ENCODE results near the gene PHPT1. TPM values are rescaled to one million over a fixed set of nuclear protein-coding genes. Genes with fewer than 3 reads are reported as not detected.

The PHPT1 gene
- total RNA-seq, 2 donors from 2014 or later: 137 to 176 TPM

DNA sequence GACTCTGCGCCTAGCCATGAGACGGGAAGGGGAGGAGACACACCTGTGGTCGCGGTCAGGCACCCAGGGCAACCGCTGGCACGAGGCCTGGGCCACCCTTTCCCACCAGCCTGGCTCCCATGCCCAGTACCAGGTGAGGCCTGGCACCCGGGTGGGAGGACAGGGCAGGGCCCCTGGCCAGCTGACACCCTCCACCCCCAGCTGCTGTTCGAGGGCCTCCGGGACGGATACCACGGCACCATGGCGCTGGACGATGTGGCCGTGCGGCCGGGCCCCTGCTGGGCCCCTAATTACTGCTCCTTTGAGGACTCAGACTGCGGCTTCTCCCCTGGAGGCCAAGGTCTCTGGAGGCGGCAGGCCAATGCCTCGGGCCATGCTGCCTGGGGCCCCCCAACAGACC lies 8.0 kb downstream of the PHPT1 start:
- DNase-seq: peak; percentile 22
- intact Hi-C loops (cut with DNase I): no loop called here
- Histone ChIP-seq H3K9me3 (no peaks in the 10 kb centered on the region), H3K4me1 (peaks cover 34% of the 10 kb centered on the region), H3K27ac (peak overlapping the region; percentile 97), H3K9ac (ENCODE audit: low read depth in 2 of 2, low read length in 2 of 2) (peak overlapping the region in 1 of 2 donors; percentile 88), H3K4me3 (no peak overlapping the region), H3K27me3 (no peaks in the 10 kb centered on the region), H3K36me3 (peaks cover 2% of the 10 kb centered on the region)
- TF ChIP-seq, protein P1, sequence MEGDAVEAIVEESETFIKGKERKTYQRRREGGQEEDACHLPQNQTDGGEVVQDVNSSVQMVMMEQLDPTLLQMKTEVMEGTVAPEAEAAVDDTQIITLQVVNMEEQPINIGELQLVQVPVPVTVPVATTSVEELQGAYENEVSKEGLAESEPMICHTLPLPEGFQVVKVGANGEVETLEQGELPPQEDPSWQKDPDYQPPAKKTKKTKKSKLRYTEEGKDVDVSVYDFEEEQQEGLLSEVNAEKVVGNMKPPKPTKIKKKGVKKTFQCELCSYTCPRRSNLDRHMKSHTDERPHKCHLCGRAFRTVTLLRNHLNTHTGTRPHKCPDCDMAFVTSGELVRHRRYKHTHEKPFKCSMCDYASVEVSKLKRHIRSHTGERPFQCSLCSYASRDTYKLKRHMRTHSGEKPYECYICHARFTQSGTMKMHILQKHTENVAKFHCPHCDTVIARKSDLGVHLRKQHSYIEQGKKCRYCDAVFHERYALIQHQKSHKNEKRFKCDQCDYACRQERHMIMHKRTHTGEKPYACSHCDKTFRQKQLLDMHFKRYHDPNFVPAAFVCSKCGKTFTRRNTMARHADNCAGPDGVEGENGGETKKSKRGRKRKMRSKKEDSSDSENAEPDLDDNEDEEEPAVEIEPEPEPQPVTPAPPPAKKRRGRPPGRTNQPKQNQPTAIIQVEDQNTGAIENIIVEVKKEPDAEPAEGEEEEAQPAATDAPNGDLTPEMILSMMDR (IDR thresholded peaks at IDR 0.05): no peak

DNA sequence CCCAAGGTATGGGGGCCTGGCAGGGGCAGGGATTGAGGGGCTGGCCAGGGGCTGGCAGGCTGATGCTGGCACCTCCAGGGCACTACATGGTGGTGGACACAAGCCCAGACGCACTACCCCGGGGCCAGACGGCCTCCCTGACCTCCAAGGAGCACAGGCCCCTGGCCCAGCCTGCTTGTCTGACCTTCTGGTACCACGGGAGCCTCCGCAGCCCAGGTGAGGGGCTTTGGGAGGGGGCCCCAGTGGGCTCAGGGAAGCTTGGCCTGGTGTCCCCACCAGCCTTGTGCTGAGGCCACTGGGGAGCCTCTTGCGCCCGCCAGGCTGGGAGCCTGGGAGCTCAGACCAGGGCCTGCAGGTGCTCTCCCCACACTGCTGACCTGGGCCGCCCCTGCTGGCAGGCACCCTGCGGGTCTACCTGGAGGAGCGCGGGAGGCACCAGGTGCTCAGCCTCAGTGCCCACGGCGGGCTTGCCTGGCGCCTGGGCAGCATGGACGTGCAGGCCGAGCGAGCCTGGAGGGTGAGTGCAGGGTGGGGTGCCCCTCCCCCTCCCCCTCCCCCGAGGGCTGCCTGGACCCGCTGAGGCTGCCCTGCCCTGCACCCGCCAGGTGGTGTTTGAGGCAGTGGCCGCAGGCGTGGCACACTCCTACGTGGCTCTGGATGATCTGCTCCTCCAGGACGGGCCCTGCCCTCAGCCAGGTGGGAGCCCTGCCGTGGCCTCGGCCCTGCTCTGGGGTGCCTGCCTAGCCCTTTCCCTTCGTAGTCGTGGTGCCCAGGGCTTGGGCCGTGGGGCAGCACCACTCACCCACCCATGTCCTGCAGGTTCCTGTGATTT lies 8.6 kb downstream of the PHPT1 start:
- peak; percentile 86 for DNase-seq
- TF ChIP-seq, protein P1 (IDR thresholded peaks at IDR 0.05): no peak
- Histone ChIP-seq H3K9me3 (no peaks in the 10 kb centered on the region), H3K9ac (ENCODE audit: low read depth in 2 of 2, low read length in 2 of 2) (peak overlapping the region; percentile 73 to 88), H3K36me3 (peaks cover 5% of the 10 kb centered on the region), H3K27ac (peak overlapping the region; percentile 97), H3K4me3 (no peak overlapping the region), H3K4me1 (peaks cover 34% of the 10 kb centered on the region), H3K27me3 (no peaks in the 10 kb centered on the region)
- intact Hi-C loops (cut with DNase I): no loop called here

DNA sequence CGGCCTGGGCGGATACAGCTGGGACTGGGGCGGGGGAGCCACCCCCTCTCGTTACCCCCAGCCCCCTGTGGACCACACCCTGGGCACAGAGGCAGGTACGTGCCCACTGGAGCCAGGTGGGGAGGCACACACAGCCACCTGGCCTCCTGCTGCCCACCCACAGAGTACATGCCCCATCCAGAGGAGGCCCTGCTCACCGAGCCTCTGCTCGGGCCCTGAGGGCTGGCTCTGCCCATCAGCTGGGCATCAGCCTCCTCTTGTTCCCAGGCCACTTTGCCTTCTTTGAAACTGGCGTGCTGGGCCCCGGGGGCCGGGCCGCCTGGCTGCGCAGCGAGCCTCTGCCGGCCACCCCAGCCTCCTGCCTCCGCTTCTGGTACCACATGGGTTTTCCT lies 9.2 kb downstream of the PHPT1 start:
- no peaks in the 10 kb centered on the region for H3K27me3 ChIP-seq
- no peaks in the 10 kb centered on the region for H3K9me3 ChIP-seq
- TF ChIP-seq, protein P1 (IDR thresholded peaks at IDR 0.05): no peak
- intact Hi-C loops (cut with DNase I): no loop called here
- peak overlapping the region; percentile 73 to 88 for H3K9ac ChIP-seq (ENCODE audit: low read depth in 2 of 2, low read length in 2 of 2)
- H3K36me3 ChIP-seq: peaks cover 11% of the 10 kb centered on the region
- H3K4me3 ChIP-seq: no peak overlapping the region
- peak overlapping the region; percentile 97 for H3K27ac ChIP-seq
- peak; percentile 32 for DNase-seq
- H3K4me1 ChIP-seq: peaks cover 34% of the 10 kb centered on the region

DNA sequence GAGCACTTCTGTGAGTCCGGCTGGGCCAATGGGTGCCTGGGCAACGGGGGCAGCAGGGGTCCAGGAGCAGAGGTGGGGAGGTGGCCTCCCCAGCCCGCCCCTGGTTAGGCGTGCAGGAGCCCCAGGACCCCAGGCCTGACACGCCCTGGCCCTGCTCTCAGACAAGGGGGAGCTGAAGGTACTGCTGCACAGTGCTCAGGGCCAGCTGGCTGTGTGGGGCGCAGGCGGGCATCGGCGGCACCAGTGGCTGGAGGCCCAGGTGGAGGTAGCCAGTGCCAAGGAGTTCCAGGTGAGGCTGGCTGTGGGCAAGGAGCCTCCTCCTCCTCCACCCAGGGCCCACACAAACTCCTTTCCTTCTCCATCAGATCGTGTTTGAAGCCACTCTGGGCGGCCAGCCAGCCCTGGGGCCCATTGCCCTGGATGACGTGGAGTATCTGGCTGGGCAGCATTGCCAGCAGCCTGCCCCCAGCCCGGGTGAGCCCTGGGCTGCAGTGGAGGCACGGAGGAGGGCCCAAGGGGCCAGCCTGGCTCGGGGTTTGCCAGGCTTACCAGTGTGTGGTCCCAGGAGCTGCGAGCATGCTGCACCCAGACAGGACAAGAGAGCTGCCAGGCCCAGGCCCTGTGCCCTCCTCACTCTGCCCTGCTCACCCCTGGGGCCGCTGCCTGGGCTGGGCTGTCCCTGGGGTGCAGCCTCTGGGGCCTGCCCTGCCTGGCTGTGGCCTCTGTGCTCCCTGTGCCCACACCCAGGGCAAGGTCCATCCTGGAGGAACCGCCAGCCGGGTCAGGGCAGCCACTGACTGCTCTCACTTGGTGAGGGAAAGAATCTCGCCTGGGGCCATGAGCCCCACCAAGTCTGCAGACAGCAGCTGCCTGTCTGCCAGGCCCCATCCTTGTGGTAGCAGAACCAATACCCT lies 9.9 kb downstream of the PHPT1 start:
- H3K27me3 ChIP-seq: no peaks in the 10 kb centered on the region
- TF ChIP-seq, protein P1 (IDR thresholded peaks at IDR 0.05): no peak
- peaks cover 34% of the 10 kb centered on the region for H3K4me1 ChIP-seq
- H3K4me3 ChIP-seq: no peak overlapping the region
- no peaks in the 10 kb centered on the region for H3K9me3 ChIP-seq
- peak overlapping the region; percentile 73 to 88 for H3K9ac ChIP-seq (ENCODE audit: low read depth in 2 of 2, low read length in 2 of 2)
- H3K27ac ChIP-seq: peak overlapping the region; percentile 97
- H3K36me3 ChIP-seq: peaks cover 15% of the 10 kb centered on the region
- intact Hi-C loops (cut with DNase I): no loop called here
- peak; percentile 94 for DNase-seq

DNA sequence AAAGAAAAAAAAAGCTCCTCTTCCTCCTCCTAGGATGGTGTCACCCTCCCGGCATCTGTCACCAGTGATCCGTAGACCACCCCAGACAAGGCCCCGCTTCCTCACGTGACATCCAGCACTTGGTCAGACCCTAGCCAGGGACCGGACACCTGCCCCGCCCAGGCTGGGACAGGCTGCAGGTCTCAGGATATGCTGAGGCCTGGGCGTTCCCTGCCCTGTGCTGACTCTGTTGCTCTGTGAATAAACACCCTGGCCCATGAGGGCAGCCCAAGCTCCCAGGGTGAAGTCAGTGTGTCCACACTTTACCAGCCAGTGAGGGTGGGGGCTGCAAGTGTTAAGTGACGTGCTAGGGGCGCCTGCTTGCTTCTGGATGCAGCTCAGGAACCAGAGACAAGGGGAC lies 11.3 kb downstream of the PHPT1 start:
- intact Hi-C loops (cut with DNase I): no loop called here
- peak; percentile 58 for DNase-seq
- H3K9me3 ChIP-seq: no peaks in the 10 kb centered on the region
- H3K27ac ChIP-seq: peak overlapping the region; percentile 97
- no peaks in the 10 kb centered on the region for H3K27me3 ChIP-seq
- TF ChIP-seq, protein P1 (IDR thresholded peaks at IDR 0.05): no peak
- no peak overlapping the region for H3K4me3 ChIP-seq
- H3K9ac ChIP-seq (ENCODE audit: low read depth in 2 of 2, low read length in 2 of 2): peak overlapping the region; percentile 37 to 53
- peaks cover 37% of the 10 kb centered on the region for H3K4me1 ChIP-seq
- H3K36me3 ChIP-seq: peaks cover 15% of the 10 kb centered on the region

Measured in colonic mucosa (tissue), 4 donors.